OCI-LY3 (cell line): Measurements from ENCODE around the gene GBA2.

Experiments used
- CTCF ChIP-seq: fragments of 200-600, 300-600 bp; sonication (generic); IDR thresholded peaks from 2 replicates; pipeline ENCODE4 v1.5.1; 2014; ENCODE audit warnings: antibody characterized with exemption, low read length, low read depth
- EZH2phosphoT487 ChIP-seq: fragments of 200-600 bp; shearing (Covaris generic); IDR thresholded peaks from 2 replicates; pipeline ENCODE4 v1.6.1; 2018; ENCODE audit warnings: antibody characterized with exemption, mixed run types, low read depth

- TF ChIP-seq CTCF (no peak), EZH2phosphoT487 (no peak)
Measured at GRCh38 chr9:35687306-35687705, 61.7 kb downstream of the GBA2 start.
